Activated CD8-positive, alpha-beta memory T cell treated with anti-CD3 and anti-CD28 coated beads for 36 hours (primary cell): ENCODE measurements around the gene UTS2B. TPM values are rescaled to one million over a fixed set of nuclear protein-coding genes. Genes with fewer than 3 reads are reported as not detected.
"Not testable (repeated sequence)": the region's sequence is repeated elsewhere in the genome, so short reads cannot be mapped to it uniquely, and the experiment has no call there.

ENCODE experiments used
- CTCF ChIA-PET: fragments of 350-600 bp; sonication (Branson Sonifier 250); formaldehyde crosslinking; loops from one replicate; lab custom pipeline; 2021; ENCODE audit warnings: antibody characterized with exemption; lab: Charles Lee
- POLR2A ChIA-PET: fragments of 350-600 bp; sonication (Branson Sonifier 250); formaldehyde crosslinking; loops from one replicate; lab custom pipeline; 2021; ENCODE audit warnings: antibody characterized with exemption; lab: Charles Lee
- total RNA-seq, 2 experiments: library from RNA; stranded (reverse); gene quantifications; one replicate each; pipeline ENCODE4 v1.2.3, GENCODE V29; 2021

UTS2B gene
- total RNA-seq, 2 experiments from 2014 or later: not detected

DNA sequence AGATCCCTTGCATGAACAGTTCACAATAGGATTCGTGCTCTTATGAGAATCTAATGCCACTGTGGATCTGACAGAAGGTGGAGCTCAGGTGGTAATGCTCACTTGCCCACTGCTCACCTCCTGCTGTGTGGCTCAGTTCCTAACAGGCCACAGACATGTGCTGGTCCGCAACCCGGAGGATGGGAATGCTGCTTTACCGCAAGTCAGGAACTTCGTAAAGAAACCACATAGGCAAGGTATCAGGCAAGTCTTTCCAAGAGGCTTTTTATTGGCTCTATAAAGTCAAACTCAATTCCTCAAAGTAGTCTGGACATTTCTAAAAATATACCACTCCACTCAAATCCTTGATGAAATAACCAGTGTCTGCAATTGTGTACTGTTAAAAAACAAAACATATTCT lies 75.2 kb downstream of the UTS2B start:
- POLR2A ChIA-PET: no interaction called here
- CTCF ChIA-PET: no interaction called here

GRCh38 chr3:191254098-191254873 lies 76.0 kb downstream of the UTS2B start:
- CTCF ChIA-PET: no interaction called here
- POLR2A ChIA-PET: no interaction called here

DNA sequence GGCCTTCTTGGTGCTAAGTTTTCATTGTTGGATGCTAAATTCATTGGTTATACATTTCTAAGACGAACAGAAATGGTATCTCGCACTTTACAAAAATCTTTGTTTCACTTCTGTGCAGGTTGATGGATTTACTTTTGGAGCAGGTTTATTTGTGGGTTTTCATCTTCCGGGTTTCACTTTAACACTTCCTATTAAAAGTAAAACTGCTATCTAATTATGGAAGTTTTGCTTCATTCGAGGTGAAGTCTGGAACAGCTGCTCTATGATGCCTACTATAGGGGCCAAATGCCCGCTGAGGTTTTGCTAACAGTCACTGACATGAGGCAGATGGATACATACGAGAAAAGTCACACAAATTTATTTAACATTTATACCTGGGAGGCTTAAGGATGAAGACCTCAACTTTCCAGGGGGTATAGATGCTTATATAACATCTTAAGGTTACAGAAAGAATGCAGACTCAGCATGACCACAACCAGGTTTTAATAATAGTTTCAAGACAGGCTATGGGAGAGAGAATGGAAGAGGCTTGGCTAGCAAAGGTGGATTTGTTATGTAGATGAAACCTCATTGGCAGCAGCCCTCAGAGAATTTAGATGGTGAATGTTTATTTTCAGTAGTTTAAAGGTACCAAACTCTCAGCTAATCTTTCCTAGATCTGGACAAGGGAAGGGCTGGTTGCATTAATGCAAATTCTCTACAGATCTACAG lies 77.1 kb downstream of the UTS2B start:
- POLR2A ChIA-PET: no interaction called here
- CTCF ChIA-PET: no interaction called here

DNA sequence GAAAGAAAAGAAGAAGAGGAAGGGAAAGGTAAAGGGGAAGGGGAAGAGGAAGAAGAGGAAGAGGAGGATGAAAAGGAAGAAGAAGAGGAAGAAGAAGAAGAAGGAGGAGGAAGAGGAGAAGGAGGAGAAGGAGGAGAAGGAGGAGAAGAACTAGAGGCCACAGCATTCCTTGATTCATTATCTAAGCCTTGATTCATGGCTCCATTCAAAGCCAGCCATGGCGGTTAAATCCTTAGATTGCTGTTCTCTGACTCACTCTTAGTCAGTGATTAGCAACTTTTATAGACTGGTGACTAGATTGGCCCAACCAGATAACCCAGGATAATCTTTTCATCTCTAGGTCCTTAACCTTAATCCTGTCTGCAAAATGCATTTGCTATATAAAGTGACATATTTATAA lies 83.7 kb downstream of the UTS2B start:
- CTCF ChIA-PET: no interaction called here
- POLR2A ChIA-PET: no interaction called here

DNA sequence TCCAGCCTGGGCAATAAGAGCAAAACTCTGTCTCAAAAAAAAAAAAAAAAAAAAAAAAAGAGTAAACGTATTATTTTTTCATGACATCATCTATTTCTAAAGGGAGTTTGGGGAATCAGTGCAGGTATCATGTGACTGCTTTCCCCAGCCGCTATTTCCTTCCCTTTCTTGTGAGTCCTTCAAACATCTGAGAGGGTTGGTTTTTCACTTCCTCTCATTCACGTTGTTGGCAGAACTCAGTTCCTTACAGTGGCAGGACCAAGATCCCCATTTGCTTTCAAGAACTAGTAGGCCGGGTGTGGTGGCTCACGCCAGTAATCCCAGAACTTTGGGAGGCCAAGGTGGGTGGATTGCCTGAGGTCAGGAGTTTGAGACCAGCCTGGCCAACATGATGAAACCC lies 84.3 kb downstream of the UTS2B start:
- POLR2A ChIA-PET, CTCF ChIA-PET: not testable (repeated sequence)

DNA sequence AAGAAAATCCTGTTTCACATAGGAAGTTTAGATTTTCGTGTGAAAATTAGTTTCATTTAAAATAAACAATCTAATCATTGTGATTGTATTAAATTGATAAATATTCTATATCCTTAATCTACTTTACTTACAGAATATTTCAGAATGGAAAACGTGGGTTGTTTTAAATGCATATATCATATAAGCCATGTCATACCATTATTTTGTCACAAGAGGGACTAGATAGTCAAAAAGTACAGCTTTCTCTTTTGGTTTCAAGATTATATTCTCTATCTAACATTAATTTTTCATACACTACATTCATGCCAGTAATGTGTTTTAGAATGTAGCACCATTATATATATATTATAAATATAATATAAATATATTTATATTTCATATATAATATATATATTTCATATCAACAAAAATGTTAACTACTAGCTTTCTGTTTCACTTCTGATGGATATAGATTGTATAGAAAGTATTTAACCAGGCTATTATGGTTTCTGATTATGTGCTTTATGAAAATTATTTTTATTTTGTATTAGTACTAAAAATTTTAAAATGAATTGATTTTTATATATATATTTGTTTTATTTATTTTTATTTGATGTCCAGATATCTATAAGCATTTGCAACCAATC lies 86.0 kb downstream of the UTS2B start:
- ChIA-PET CTCF (no interaction called here), POLR2A (no interaction called here)

DNA sequence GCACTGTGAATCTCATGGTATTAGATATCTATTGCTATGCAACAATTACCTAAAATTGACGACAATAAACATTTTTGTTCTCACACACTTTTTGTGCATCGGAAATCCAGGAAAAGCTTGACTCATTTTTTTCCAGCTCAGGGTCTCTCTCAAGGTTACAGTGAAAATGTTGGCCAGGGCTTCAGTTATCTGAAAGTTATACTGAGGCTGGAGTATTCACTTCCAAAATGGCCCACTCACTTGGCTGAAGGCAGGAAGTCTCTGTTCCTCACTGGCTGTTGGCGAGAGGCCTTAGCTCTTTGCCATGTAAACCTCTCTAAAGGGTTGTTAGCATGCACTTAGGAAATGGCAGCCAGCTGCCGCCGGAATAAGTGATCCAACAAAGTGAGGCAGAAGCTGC lies 89.8 kb downstream of the UTS2B start:
- POLR2A ChIA-PET: no interaction called here
- CTCF ChIA-PET: no interaction called here

- CTCF ChIA-PET: no interaction called here
- POLR2A ChIA-PET: no interaction called here
Measured at GRCh38 chr3:191239407-191240031, 90.8 kb downstream of the UTS2B start.

GRCh38 chr3:191238321-191238817 lies 92.0 kb downstream of the UTS2B start:
- ChIA-PET POLR2A (no interaction called here), CTCF (no interaction called here)

DNA sequence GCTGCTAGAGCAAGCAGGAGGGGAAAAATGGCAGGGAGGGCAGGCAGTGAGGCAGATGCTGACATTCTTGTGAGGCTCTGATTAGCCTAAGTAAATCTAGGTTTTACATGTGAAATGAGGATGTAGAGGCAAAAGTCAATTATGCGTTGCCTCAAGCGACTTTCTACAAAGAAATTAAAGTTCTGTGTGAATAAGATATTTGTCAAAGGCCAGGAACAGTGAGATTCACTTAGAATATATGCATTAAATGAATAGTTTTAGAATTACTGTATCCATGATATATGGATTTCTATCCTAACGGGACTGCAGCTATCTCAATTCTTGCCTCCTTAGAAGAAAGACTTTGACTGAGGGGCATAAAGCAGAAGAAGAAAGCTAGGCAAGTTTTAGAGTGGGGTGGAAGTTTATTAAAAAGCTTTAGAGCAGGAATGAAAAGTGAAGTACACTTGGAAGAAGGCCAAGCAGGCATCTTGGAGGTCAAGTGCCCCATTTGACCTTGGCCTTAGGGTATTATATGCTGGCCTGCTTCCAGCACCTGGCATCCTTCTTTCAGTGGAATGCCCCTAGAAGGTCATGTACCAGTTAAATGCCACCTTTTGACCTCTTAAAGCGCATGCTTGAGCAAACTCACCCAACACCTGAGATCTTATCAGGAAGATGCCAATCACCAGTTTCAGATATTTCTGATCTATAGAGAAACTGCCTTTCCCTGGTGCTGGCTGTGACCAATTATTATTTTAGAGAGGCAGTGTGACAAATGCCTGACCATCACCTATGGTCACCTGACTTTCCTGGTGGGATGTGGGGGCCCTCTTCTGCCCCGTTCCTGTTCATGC lies 93.1 kb downstream of the UTS2B start:
- ChIA-PET CTCF (no interaction called here), POLR2A (no interaction called here)

DNA sequence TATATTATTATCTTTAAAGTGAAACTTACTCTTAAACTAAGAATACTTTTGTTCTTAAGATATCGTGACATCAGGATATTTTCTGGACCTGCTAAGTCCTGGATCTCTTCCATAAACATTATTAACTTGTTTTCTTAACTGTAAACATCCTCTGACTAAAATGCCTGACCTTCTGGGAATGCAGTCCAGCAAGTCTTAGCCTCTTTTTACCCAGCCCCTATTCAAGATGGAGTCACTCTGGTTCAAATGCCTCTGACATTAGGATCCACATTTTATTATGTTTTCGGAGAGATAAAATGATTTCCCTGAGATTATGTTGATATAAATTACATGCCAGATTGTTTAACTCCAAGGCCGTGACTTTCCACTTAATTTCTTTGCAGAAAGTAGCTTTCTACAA lies 93.7 kb downstream of the UTS2B start:
- ChIA-PET POLR2A (no interaction called here), CTCF (no interaction called here)

DNA sequence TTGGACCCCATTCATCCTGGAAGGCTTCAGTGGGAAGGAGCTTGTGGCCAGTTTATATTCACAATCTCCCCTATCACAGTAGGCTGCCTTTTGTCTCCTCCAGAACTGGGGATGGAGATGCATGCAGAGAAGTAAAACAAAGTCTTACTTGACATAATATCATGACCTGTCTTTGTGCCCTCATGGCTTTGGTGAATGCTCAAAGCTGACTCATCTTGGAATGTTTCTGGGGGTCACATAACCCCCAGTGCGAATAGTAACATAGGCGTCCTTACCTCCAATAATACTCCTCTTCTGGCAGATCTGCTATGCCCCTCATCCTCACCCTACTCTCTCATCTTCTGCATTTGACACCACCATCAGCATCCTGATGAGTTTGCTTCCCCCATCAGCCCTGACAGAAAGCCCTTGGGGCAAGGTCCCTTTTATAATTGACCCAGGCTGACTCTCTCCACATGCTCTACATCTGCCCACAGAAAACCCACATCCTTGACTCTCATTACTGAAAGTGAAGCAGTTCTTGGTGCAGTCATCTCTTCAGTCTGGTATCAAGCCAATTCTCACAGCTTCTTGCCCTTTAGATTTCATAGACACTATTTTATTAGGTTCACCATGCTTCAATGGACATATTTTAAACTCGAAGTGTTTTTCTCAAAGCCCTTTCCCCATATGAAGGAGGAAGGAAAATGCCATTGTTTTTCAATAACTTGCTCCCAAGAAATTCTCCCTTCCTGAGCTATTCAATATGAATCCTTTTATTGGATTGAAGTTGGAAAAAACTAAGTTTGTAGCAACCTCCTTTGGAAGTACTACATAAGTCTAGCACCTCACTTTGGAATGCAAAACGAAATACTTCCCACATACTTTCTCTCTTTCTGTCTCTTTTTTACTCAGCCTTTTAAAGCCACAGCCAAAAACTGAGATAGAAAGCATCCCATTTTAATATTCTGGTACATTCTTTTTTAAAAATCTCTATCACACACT lies 94.7 kb downstream of the UTS2B start:
- ChIA-PET POLR2A (no interaction called here), CTCF (no interaction called here)

DNA sequence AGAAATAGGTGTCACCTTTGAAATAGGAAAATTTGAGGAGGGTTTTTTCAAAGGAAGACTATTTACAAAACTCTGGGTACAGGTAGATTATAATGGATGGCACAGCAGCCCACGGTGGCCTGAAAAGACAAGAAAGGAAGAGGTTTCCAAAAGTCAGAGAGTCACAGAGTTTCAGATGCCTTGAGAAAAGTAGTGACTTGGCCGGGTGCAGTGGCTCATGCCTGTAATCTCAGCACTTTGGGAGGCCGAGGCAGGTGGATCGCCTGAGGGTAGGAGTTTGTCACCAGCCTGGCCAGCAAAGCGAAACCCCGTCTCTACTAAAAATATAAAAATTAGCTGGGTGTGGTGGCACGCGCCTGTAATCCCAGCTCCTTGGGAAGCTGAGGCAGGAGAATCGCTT lies 96.1 kb downstream of the UTS2B start:
- CTCF ChIA-PET: no interaction called here
- POLR2A ChIA-PET: no interaction called here

GRCh38 chr3:191227541-191227940 lies 102.8 kb downstream of the UTS2B start:
- CTCF ChIA-PET: no interaction called here
- POLR2A ChIA-PET: no interaction called here

- CTCF ChIA-PET: no interaction called here
- POLR2A ChIA-PET: no interaction called here
Measured at GRCh38 chr3:191221638-191222037, 108.7 kb downstream of the UTS2B start.

GRCh38 chr3:191220908-191221307 lies 109.4 kb downstream of the UTS2B start:
- POLR2A ChIA-PET: no interaction called here
- CTCF ChIA-PET: no interaction called here

GRCh38 chr3:191217301-191217700 lies 113.0 kb downstream of the UTS2B start:
- CTCF ChIA-PET: no interaction called here
- POLR2A ChIA-PET: no interaction called here
